Endothelial cell (in vitro differentiated cells): Measurements from ENCODE around the gene RAD51B. TPM values are rescaled to one million over a fixed set of nuclear protein-coding genes. Genes with fewer than 3 reads are reported as not detected.

Experiments used
- DNase-seq: peaks from one replicate; pipeline ENCODE4 v3.0.0; 2021; ENCODE audit warnings: low spot score
- H3K27ac Mint-ChIP-seq: one replicate; pipeline ENCODE4 v1.8.0; 2021; ENCODE audit warnings: mixed read lengths, inconsistent platforms; ENCODE audit not compliant: unreplicated experiment
- H3K27me3 Mint-ChIP-seq: one replicate; pipeline ENCODE4 v1.8.0; 2021; ENCODE audit warnings: mild to moderate bottlenecking, moderate library complexity, mixed read lengths, inconsistent platforms; ENCODE audit not compliant: unreplicated experiment
- H3K36me3 Mint-ChIP-seq: one replicate; pipeline ENCODE4 v1.8.0; 2021; ENCODE audit warnings: mild to moderate bottlenecking, low read depth, mixed read lengths, inconsistent platforms; ENCODE audit not compliant: unreplicated experiment
- H3K4me1 Mint-ChIP-seq: one replicate; pipeline ENCODE4 v1.8.0; 2021; ENCODE audit warnings: mild to moderate bottlenecking, mixed read lengths, inconsistent platforms; ENCODE audit not compliant: unreplicated experiment
- H3K4me3 Mint-ChIP-seq: one replicate; pipeline ENCODE4 v1.8.0; 2021; ENCODE audit warnings: mild to moderate bottlenecking, mixed read lengths, inconsistent platforms; ENCODE audit not compliant: unreplicated experiment
- H3K9me3 Mint-ChIP-seq: one replicate; pipeline ENCODE4 v1.8.0; 2021; ENCODE audit warnings: mixed read lengths, inconsistent platforms; ENCODE audit not compliant: unreplicated experiment
- CTCF ChIP-seq: fragments of 200-600 bp; sonication (generic); IDR thresholded peaks from one replicate; pipeline ENCODE4 v1.5.0; 2021; ENCODE audit warnings: antibody characterized with exemption; ENCODE audit not compliant: unreplicated experiment
- total RNA-seq: library from RNA; stranded (reverse); fragmentation: NEBNext Ultra II Directional; extraction: Animal tissue kit (Norgen Biotek cat#: 25700); gene quantifications from one replicate; pipeline ENCODE4 v1.2.1, GENCODE V29; 2021; ENCODE audit not compliant: unreplicated experiment

Gene RAD51B
- total RNA-seq, 1 donor from 2014 or later, result 23.5 TPM

- H3K4me1 Mint-ChIP-seq, result peaks cover 62% of the 10 kb centered on the region
- no peak overlapping the region for H3K27ac Mint-ChIP-seq
- no peak for TF ChIP-seq CTCF
- H3K27me3 Mint-ChIP-seq, result peaks cover 2% of the 10 kb centered on the region
- H3K9me3 Mint-ChIP-seq, result no peaks in the 10 kb centered on the region
- no peak overlapping the region for H3K4me3 Mint-ChIP-seq
- DNase-seq, result no peak
- no peaks in the 10 kb centered on the region for H3K36me3 Mint-ChIP-seq
Observed at GRCh38 chr14:68241862-68242487, 422.4 kb downstream of the RAD51B start.

- Mint-ChIP-seq H3K36me3 (no peaks in the 10 kb centered on the region), H3K4me1 (peaks cover 78% of the 10 kb centered on the region), H3K9me3 (no peaks in the 10 kb centered on the region), H3K4me3 (no peak overlapping the region), H3K27ac (peak overlapping the region; percentile 92), H3K27me3 (peaks cover 2% of the 10 kb centered on the region)
- TF ChIP-seq CTCF, result no peak
- DNase-seq, result no peak
Observed at GRCh38 chr14:68243450-68244010, 424.0 kb downstream of the RAD51B start.

- DNase-seq, result no peak
- Mint-ChIP-seq H3K36me3 (no peaks in the 10 kb centered on the region), H3K27ac (peak overlapping the region; percentile 92)
Observed at GRCh38 chr14:68244262-68244980, 424.8 kb downstream of the RAD51B start.

DNA sequence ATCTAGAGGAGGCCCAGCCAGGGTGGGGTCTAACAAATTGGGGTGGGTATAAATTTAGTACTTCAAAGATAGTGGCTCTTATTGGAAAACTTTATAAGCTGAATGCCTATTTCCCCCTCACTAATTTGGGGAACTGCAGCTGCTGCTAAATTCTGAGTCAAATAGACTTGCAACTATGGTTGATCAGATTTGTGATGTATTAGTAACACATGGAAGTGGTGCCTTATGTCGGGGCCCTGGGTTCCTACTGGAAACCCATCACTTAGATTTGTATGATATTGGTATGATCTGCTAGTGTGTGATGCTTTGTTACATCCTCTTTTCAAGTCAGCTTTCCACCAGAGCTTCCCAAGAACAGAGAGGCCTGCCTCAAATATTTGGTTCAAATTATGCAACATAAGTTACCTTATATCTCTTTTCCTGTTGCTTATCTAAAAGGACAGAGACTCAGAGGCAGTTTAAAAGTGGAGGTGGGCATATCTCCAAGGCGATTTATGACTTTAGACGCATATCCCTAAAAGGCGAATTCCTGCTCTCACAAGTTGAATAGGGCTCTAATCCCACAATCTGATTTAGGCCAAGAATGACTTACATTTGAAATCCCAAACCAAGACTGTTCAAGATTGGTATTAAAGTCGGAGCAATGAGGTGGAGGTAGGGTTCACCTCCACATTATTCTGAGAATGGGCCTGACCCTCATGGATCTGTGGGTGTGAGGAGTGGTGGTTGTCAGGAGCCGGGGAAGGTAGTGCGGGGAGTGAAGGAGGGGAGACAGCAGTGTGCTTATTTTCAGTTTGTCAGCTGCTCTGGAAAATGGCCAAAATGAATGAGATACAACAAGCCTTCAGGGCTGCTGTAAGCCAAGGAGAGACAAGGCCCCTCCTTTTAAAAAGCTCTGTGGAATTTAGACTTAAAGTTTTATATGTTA is 425.8 kb downstream of the RAD51B start:
- Mint-ChIP-seq H3K36me3 (no peaks in the 10 kb centered on the region), H3K27ac (peak overlapping the region; percentile 38), H3K9me3 (no peaks in the 10 kb centered on the region), H3K27me3 (no peaks in the 10 kb centered on the region), H3K4me1 (peaks cover 84% of the 10 kb centered on the region), H3K4me3 (no peak overlapping the region)
- no peak for TF ChIP-seq CTCF
- DNase-seq, result no peak

More at GRCh38 chr14:68244262-68244980, 424.8 kb downstream of the RAD51B start:
- no peak for TF ChIP-seq CTCF
- H3K27me3 Mint-ChIP-seq, result peaks cover 1% of the 10 kb centered on the region
- H3K9me3 Mint-ChIP-seq, result no peaks in the 10 kb centered on the region
- H3K4me1 Mint-ChIP-seq, result peaks cover 82% of the 10 kb centered on the region
- H3K4me3 Mint-ChIP-seq, result no peak overlapping the region
